Fibroblast of pulmonary artery (primary cell): ENCODE results near the gene SELENOT.
A peak's percentile ranks its signal among the peaks of the same experiment; 100 is the strongest.
"Not testable (repeated sequence)": the region's sequence is repeated elsewhere in the genome, so short reads cannot be mapped to it uniquely, and the experiment has no call there.

ENCODE experiments used
- DNase-seq: peaks from one replicate; pipeline ENCODE4 v3.0.0-alpha.2; 2010; ENCODE audit warnings: low read depth
- H3K4me3 ChIP-seq: replicated peaks from 2 replicates; pipeline ENCODE4 v1.5.1; 2011; ENCODE audit warnings: low read depth, mild to moderate bottlenecking, control low read depth, low read length, moderate library complexity
- TF ChIP-seq, protein P1 (sequence below): IDR thresholded peaks from 2 replicates; pipeline ENCODE4 v1.5.1; 2011; ENCODE audit warnings: mild to moderate bottlenecking, control low read depth, low read length, inconsistent platforms; ENCODE audit errors: missing control alignments

The SELENOT gene

DNA sequence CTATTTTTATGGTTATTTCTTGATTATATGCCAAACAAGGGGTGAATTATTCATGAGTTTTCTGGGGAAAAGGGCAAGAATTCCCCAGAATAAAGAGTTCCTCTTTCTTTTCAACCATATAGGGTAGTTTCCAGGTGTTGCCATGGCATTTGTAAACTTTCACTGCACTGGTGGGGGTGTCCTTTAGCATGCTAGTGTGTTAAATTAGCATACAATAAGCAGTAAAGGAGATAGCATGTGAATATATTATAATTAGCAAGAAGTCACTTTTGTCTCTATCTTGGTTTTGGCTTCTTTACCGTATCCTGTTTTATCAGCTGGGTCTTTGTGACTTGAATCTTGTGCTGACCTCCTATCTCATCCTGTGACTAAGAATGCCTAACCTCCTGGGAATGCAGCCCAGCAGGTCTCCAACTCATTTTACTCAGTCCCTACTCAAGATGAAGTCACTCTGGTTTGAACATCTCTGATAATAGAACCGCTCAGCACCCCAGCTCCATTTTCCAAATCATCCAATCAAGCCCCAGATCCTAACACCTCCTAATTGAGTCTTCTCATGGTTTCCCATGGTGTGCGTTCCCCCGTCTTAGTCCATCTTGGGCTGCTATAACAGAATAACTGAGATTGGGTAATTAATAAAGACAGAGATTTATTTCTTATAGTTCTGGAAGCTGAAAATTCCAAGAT lies 3.4 kb upstream of the SELENOT start:
- DNase-seq, result peak; percentile 39
- no peak overlapping the region for H3K4me3 ChIP-seq
- TF ChIP-seq, protein P1, sequence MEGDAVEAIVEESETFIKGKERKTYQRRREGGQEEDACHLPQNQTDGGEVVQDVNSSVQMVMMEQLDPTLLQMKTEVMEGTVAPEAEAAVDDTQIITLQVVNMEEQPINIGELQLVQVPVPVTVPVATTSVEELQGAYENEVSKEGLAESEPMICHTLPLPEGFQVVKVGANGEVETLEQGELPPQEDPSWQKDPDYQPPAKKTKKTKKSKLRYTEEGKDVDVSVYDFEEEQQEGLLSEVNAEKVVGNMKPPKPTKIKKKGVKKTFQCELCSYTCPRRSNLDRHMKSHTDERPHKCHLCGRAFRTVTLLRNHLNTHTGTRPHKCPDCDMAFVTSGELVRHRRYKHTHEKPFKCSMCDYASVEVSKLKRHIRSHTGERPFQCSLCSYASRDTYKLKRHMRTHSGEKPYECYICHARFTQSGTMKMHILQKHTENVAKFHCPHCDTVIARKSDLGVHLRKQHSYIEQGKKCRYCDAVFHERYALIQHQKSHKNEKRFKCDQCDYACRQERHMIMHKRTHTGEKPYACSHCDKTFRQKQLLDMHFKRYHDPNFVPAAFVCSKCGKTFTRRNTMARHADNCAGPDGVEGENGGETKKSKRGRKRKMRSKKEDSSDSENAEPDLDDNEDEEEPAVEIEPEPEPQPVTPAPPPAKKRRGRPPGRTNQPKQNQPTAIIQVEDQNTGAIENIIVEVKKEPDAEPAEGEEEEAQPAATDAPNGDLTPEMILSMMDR, result no peak

DNA sequence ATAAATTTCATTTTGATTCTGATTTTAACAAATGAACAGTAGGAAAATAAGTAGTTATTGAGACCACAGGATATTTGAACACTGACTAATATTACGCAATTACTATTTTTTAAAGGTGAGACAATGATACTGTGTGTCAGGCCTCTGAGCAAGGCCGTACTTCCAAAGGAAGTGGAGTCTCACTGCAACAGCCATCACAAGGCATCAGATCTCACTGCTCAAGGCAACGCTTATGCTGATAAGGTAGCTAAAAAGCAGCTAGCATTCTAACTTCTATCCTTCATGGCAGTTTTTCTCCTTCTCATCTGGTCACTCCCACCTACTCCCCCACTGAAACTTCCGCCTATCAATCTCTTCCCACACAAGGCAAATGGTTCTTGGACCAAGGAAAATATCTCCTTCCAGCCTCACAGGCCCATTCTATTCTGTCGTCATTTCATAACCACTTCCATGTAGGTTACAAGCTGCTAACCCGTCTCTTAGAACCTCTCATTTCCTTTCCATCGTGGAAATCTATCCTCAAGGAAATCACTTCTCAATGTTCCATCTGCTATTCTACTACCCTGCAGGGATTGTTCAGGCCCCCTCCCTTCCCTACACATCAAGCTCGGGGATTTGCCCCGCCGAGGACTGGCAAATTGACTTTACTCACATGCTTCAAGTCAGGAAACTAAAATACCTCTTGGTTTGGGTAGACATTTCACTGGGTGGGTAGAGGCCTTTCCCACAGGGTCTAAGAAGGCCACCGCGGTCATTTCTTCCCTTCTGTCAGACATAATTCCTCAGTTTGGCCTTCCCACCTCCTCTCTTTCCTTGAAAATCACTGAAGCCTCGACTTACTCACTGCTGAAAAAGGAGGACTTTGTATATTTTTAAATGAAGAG lies 2.2 kb upstream of the SELENOT start:
- H3K4me3 ChIP-seq, result not testable (repeated sequence)
- DNase-seq, result peak; percentile 34

GRCh38 chr3:150602426-150603152 lies 532 bp upstream of the SELENOT start:
- peak overlapping the region; percentile 80 for H3K4me3 ChIP-seq
- DNase-seq, result no peak
- TF ChIP-seq, protein P1, result no peak

DNA sequence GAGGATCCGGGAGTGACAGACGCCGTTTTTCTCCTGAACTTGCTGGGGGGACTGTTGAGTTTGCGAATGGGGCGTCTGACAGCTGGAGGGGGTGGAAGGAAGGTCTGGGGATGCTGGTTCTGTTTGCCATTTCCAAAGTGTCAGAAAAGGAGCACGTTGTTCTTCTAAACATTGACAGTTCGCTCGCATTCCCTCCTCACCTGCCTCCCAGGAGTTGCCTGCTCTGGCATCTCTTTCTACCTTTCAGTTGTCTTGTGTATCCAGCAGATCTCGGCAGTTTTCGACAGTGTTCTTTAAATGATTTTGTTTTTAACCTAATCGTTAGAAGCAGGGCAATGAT lies 829 bp downstream of the SELENOT start:
- H3K4me3 ChIP-seq, result peak overlapping the region; percentile 80
- DNase-seq, result no peak
- TF ChIP-seq, protein P1, result no peak

GRCh38 chr3:150605998-150606641 lies 3.0 kb downstream of the SELENOT start:
- TF ChIP-seq, protein P1, result no peak
- no peak for DNase-seq
- H3K4me3 ChIP-seq, result no peak overlapping the region

GRCh38 chr3:150607267-150608065 lies 4.3 kb downstream of the SELENOT start:
- DNase-seq, result no peak
- H3K4me3 ChIP-seq, result no peak overlapping the region
- TF ChIP-seq, protein P1, result no peak
